ENCODE data around the gene CSKMT. TPM values are rescaled to one million over a fixed set of nuclear protein-coding genes. Genes with fewer than 3 reads are reported as not detected.

CSKMT gene
- total RNA-seq, 1 experiment from 2014 or later = 49.2 TPM

DNA sequence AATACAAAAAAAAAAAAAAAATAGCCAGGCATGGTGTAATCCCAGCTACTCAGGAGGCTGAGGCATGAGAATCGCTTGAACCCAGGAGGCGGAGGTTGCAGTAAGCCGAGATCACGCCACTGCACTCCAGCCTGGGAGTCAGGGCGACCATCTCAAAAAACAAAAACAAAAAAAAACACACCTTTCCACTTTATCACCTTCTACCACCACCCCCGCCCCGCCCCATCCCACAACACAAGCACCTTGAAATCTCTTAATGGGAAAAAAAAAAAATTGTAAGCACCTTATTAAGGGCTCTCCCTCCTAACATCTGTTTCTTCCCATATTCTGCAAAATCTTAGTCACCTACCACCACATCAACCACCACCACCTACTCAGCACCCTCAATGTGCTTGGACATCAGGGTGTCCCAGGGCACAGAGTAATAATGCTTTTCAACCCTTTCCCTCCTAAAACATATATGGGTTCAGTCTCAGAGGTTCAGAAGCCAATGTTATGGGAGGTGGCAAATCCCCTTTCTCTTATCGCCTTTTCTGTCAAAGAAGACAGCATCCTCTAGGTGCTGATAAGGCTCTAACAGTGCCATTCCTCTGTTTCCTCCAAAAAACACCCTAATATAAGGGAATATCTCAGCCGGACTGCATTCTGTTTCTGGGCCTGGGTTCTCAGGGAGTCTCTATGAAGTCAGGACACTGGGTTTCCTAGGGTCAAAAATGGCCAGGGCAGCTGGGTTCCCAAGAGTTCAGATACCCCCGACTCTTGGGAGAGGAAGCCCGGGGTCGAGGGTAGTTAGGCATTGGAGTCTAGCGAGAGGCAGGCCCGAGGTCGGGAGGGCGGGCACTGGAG, 12.7 kb upstream of the CSKMT start:
- Histone ChIP-seq H3K79me1 (ENCODE audit: insufficient read depth, low read depth, low read length, poor library complexity, severe bottlenecking) (no peaks in the 10 kb centered on the region), H3K79me2 (ENCODE audit: insufficient read depth, low read length) (peaks cover 4% of the 10 kb centered on the region; the same call in 1 of the 2 replicates), H2BK12ac (ENCODE audit: insufficient read length, low read depth, low read length) (no peak overlapping the region), H3K27me3 (ENCODE audit: insufficient read depth, low read length) (no peaks in the 10 kb centered on the region), H3K27ac (ENCODE audit: insufficient read length, low read depth, low read length) (no peak overlapping the region), H3K14ac (ENCODE audit: insufficient read depth, low read length) (no peak overlapping the region), H2BK20ac (ENCODE audit: low read depth, low read length, poor library complexity, severe bottlenecking) (no peak overlapping the region), H4K8ac (replicated peaks; ENCODE audit: insufficient read length, low read depth, low read length) (no peak overlapping the region), H3K56ac (ENCODE audit: insufficient read length, low read depth, low read length) (no peak overlapping the region), H3K9ac (ENCODE audit: extremely low read depth, insufficient read length, low read length) (peak overlapping the region; percentile 84), H2AK5ac (ENCODE audit: insufficient read length, low read length) (no peak overlapping the region), H3T11ph (ENCODE audit: low read length) (no peak overlapping the region), H3K23me2 (ENCODE audit: insufficient read length, low read depth, low read length, poor library complexity, severe bottlenecking) (peaks cover 4% of the 10 kb centered on the region), H2BK120ac (ENCODE audit: low read depth, low read length, poor library complexity, severe bottlenecking) (no peak overlapping the region), H3K4me1 (ENCODE audit: insufficient read depth, low read length) (no peaks in the 10 kb centered on the region), H2BK15ac (ENCODE audit: low read depth, low read length) (no peak overlapping the region), H2BK5ac (ENCODE audit: insufficient read length, low read length) (no peak overlapping the region), H4K91ac (ENCODE audit: insufficient read length, low read depth, low read length) (no peak overlapping the region), H3K23ac (ENCODE audit: insufficient read length, low read depth, low read length) (no peak overlapping the region), H3K4ac (ENCODE audit: low read depth, low read length) (no peak overlapping the region), H3K18ac (ENCODE audit: insufficient read length, low read depth, low read length) (no peak overlapping the region), H2AFZ (ENCODE audit: low read length) (no peak overlapping the region), H3K4me2 (ENCODE audit: insufficient read depth, insufficient read length, low read length) (peak overlapping the region; percentile 90), H4K20me1 (ENCODE audit: control insufficient read depth, insufficient read depth, insufficient read length) (no peaks in the 10 kb centered on the region), H3K9me3 (ENCODE audit: control insufficient read depth, low read depth, low read length) (no peaks in the 10 kb centered on the region), H4K5ac (ENCODE audit: insufficient read length, low read depth, low read length) (no peak overlapping the region)
- Mint-ChIP-seq H3K27ac (peak overlapping the region; percentile 86 to 96 (median 86)), H3K4me3 (peak overlapping the region; percentile 92 to 94), H3K27me3 (ENCODE audit: low read depth) (no peaks in the 10 kb centered on the region), H3K9me3 (no peaks in the 10 kb centered on the region), H3K4me1 (peaks cover 4 to 9% of the 10 kb centered on the region in 2 experiments), H3K36me3 (ENCODE audit: insufficient read depth in 1 of 3, low read depth in 3 of 3) (peaks cover 8 to 24% (median 12%) of the 10 kb centered on the region in 3 experiments; a peak in 6 of 7 replicates)
- WGBS (ENCODE audit: extremely low coverage, insufficient read length, low lambda C conversion rate) = no CpG with 5 or more reads among the region's 16 CpGs
- TF ChIP-seq, protein P1, sequence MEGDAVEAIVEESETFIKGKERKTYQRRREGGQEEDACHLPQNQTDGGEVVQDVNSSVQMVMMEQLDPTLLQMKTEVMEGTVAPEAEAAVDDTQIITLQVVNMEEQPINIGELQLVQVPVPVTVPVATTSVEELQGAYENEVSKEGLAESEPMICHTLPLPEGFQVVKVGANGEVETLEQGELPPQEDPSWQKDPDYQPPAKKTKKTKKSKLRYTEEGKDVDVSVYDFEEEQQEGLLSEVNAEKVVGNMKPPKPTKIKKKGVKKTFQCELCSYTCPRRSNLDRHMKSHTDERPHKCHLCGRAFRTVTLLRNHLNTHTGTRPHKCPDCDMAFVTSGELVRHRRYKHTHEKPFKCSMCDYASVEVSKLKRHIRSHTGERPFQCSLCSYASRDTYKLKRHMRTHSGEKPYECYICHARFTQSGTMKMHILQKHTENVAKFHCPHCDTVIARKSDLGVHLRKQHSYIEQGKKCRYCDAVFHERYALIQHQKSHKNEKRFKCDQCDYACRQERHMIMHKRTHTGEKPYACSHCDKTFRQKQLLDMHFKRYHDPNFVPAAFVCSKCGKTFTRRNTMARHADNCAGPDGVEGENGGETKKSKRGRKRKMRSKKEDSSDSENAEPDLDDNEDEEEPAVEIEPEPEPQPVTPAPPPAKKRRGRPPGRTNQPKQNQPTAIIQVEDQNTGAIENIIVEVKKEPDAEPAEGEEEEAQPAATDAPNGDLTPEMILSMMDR (conservative IDR thresholded peaks at IDR 0.05) = no peak
- DNase-seq = no peak
